ENCODE measurements around the gene SLC6A18. TPM values are rescaled to one million over a fixed set of nuclear protein-coding genes. Genes with fewer than 3 reads are reported as not detected.
A peak's percentile ranks its signal among the peaks of the same experiment; 100 is the strongest.

Gene SLC6A18
- total and polyA plus RNA-seq, 4 donors: not detected

DNA sequence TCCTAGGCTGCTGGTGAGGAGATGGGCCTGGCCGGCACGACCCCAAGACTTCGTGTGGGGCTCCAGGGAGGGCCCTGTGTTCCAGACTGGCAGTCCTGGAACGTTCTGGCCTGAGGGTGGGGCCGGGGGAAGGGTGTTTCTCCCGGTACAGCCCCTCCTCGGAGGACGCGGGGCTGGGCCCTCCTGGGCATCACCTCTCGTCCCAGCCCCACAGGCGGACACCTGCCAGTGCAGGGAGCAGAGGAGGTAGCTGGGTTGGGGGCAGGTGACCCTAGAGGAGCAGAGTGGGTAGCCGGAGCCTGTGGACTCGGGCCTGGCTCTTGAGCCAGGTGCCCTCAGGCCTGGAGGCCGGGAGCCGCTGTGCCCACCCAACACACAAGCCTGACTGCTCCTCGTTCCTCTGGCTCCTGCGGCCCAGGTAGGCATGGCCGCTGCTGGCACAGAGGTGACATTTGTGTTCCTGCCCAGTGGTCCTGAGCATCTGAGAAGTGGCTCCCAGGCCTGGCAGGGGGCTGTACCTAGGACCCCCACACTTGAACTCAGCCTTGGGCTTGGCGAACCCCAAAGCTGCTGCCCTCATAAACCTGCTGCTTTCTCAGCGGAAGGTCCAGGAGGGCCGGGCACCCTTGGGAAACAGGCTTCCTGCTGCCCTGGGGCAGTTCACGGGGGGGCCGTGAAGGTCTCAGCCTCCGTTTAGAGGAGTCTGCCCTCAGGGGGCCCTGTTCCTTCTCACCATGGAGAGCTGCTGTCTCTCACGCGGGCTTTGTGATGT, 23.0 kb upstream of the SLC6A18 start:
- Histone ChIP-seq H3K36me3 (ENCODE audit: control insufficient read depth, insufficient read depth, low read length) (no peaks in the 10 kb centered on the region), H3K4me1 (ENCODE audit: control insufficient read depth, insufficient read depth, low read length) (peaks cover 7% of the 10 kb centered on the region), H3K27me3 (ENCODE audit: control insufficient read depth, insufficient read depth, low read length) (peaks cover 5% of the 10 kb centered on the region), H3K4me3 (ENCODE audit: low read depth, low read length) (no peak overlapping the region), H3K9me3 (ENCODE audit: control insufficient read depth, insufficient read depth, low read length) (no peaks in the 10 kb centered on the region), H3K27ac (ENCODE audit: low read depth, low read length) (no peak overlapping the region)
- WGBS (ENCODE audit: insufficient coverage): 79% methylated on average over 26 of the region's 26 CpGs
- DNase-seq (ENCODE audit: low read depth in 4 of 6, low spot score in 6 of 6): no peak

DNA sequence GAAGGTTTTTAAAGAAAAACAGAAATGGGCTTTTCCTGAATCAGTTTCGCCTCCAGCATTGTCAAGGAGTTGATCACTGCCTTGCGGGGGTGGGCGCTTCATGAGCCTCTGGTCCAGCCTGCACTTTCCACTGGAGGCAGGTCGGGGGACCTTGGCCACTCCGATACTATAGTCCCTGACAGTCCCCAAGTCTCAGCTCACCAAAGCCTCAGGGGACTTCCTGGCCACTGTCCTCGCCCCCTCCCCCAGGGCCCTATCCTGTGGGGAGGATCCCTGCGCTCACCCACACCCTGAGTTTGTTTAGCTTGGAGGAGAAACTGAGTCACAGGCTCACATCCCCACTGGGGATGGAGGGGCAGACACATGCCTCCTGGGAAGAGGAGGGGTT, 22.4 kb upstream of the SLC6A18 start:
- Histone ChIP-seq H3K4me3 (ENCODE audit: low read depth, low read length) (no peak overlapping the region), H3K36me3 (ENCODE audit: control insufficient read depth, insufficient read depth, low read length) (no peaks in the 10 kb centered on the region), H3K9me3 (ENCODE audit: control insufficient read depth, insufficient read depth, low read length) (no peaks in the 10 kb centered on the region), H3K27ac (ENCODE audit: low read depth, low read length) (no peak overlapping the region), H3K4me1 (ENCODE audit: control insufficient read depth, insufficient read depth, low read length) (peaks cover 7% of the 10 kb centered on the region), H3K27me3 (ENCODE audit: control insufficient read depth, insufficient read depth, low read length) (peaks cover 5% of the 10 kb centered on the region)
- WGBS (ENCODE audit: insufficient coverage): 83% methylated on average over 5 of the region's 7 CpGs
- no peak for DNase-seq (ENCODE audit: low read depth in 4 of 6, low spot score in 6 of 6)

DNA sequence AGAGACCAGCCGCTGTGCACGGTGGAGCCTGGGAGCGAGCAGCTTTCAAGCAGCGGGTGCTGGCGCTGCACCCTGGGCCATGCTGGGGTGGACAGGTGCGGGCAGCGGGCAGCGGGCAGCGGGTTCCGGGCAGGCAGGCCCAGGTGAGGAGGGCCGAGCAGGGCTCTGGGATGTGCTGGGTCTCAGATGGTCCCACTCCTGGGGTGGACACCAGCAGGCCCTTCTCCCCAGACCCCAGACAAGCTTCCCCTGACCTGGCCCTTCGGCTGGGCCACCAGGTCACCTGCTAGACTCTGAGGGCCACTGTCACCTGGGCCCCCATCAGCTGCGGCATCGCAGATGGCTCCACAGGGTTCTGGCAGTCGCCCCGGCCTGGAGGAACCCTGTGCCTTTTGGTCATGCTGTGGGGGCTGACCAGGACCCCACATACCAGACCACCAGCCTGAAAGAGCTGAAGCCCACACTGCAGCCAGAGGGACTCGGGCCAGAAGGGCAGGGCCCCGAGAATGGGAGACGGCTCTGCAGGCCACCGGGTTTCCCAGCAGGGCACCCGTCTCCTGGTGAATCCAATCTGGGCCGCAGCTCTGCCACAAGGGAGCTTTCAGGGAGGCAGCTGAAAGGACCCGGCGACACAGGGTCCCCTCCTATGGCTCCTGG, 21.7 kb upstream of the SLC6A18 start:
- Histone ChIP-seq H3K9me3 (ENCODE audit: control insufficient read depth, insufficient read depth, low read length) (no peaks in the 10 kb centered on the region), H3K4me3 (ENCODE audit: low read depth, low read length) (no peak overlapping the region), H3K27me3 (ENCODE audit: control insufficient read depth, insufficient read depth, low read length) (peaks cover 2% of the 10 kb centered on the region), H3K36me3 (ENCODE audit: control insufficient read depth, insufficient read depth, low read length) (no peaks in the 10 kb centered on the region), H3K27ac (ENCODE audit: low read depth, low read length) (no peak overlapping the region), H3K4me1 (ENCODE audit: control insufficient read depth, insufficient read depth, low read length) (peaks cover 7% of the 10 kb centered on the region)
- no peak for DNase-seq (ENCODE audit: low read depth in 4 of 6, low spot score in 6 of 6)
- 90% methylated on average over 24 of the region's 24 CpGs for WGBS (ENCODE audit: insufficient coverage)

DNA sequence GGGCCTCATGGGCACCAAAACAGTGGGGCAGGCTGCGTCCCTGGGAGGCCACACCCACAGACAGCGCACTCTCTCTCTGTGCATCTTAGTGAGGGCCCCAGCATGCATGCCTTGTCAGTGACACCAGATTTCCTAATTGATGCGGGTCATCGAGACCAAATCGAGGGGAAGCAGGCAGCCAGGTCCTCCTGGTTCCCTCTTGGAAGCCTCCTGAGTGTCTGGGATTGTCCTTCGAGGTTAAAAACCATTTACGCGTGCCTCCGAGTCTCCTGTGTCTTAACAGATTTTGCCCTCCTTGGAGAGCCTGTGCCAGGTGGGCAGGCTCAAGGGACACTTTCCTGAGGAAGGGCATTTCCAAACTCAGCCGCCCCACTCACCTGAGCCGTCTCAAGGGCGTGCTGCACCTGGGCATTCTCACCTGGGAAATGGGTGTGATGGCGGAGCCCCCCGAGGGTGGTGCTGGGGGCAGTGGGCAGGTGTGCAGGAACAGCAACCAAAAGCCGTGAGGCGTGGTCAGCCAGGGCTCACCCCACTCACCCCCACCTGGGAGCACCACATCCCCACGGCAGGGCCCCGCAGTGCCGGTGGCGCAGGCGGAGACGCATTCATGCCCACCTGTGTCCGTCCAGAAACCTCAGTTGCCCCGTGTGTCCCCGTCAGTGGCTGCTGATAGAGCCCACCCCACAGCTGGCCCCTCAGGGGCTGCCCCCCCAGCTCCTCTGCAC, 21.1 kb upstream of the SLC6A18 start:
- Histone ChIP-seq H3K4me1 (ENCODE audit: control insufficient read depth, insufficient read depth, low read length) (peaks cover 7% of the 10 kb centered on the region), H3K27me3 (ENCODE audit: control insufficient read depth, insufficient read depth, low read length) (no peaks in the 10 kb centered on the region), H3K9me3 (ENCODE audit: control insufficient read depth, insufficient read depth, low read length) (no peaks in the 10 kb centered on the region), H3K27ac (ENCODE audit: low read depth, low read length) (no peak overlapping the region), H3K36me3 (ENCODE audit: control insufficient read depth, insufficient read depth, low read length) (no peaks in the 10 kb centered on the region), H3K4me3 (ENCODE audit: low read depth, low read length) (no peak overlapping the region)
- no peak for DNase-seq (ENCODE audit: low read depth in 4 of 6, low spot score in 6 of 6)
- WGBS (ENCODE audit: insufficient coverage): 81% methylated on average over 20 of the region's 25 CpGs

DNA sequence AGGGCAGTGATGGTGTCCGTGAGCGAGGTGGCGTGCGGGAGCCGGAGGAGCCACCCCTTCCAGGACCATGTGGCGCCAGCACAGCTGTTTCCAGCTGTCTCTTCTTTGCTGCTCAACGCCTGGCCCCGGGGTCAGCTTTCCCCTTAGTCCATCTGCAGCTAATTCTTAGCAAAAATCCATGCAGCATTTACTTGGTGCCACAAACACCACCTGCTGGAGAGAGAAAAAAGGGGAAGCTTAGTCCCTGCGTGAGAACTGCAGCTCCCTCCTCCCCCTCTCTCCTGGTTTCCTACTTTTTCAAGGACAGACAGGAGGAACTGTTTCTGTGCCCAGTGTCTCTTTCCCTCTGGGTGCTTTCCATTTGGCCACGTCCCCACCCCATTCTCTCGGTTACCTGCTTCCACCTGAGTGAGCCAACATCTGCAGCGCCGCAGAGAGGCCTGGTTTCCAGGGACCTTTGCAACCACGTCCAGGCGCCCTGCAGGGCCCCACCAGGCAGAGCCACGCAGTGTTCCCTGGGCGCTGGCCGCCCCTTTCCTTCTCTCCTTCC, 20.4 kb upstream of the SLC6A18 start:
- DNase-seq (ENCODE audit: low read depth in 4 of 6, low spot score in 6 of 6): peak in 4 of 6 donors; percentile 9 to 85 (median 36)
- H3K27ac ChIP-seq (ENCODE audit: low read depth, low read length): no peak overlapping the region
- 30% methylated on average over 15 of the region's 18 CpGs for WGBS (ENCODE audit: insufficient coverage)
- no peaks in the 10 kb centered on the region for H3K27me3 ChIP-seq (ENCODE audit: control insufficient read depth, insufficient read depth, low read length)
- no peak overlapping the region for H3K4me3 ChIP-seq (ENCODE audit: low read depth, low read length)
- H3K36me3 ChIP-seq (ENCODE audit: control insufficient read depth, insufficient read depth, low read length): no peaks in the 10 kb centered on the region
- H3K4me1 ChIP-seq (ENCODE audit: control insufficient read depth, insufficient read depth, low read length): peaks cover 7% of the 10 kb centered on the region
- H3K9me3 ChIP-seq (ENCODE audit: control insufficient read depth, insufficient read depth, low read length): no peaks in the 10 kb centered on the region

DNA sequence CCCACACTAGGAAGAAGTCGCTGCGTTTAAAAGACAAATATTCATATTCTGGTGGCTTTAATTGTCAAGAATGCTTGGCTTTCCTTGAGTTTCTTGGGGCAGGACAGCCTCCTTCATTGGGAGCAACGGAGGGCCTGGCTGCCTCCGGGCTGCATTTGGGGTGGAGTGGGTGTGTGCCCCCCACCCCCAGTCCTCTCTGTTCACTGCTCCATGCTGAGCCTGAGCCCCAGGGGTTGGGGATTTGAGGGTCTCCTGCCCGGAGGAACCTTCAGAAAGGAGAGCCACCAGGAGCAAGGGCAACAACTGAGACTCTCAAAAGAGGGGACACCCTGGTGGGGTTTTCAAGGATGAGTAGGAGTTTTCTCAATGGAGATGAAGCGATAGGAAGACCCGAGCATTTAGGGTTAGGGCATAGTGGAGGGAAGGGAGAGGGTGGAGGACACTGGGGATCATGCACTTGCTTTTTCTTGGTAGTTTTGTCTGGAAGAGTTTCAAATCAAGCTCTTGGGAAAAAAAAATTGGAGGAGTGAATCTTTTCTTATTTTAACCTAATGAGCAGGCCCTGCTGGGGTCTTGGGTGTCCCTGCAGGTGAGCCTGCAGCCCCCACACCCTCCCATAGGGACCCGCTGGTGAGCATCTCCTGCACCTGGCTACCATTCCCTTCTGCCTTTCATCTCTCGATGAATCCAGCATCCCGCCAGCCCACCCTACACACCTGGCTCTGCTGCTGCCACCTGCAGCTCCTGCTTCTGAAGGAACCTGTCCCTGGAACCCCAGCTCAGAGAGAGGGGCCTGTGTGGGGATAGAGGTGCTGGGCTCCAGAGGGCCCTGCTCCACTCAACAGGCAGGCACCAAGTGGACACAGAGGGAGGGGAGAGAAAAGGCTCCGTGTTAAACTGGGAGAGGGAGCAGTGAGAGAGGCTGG, 19.7 kb upstream of the SLC6A18 start:
- Histone ChIP-seq H3K27me3 (ENCODE audit: control insufficient read depth, insufficient read depth, low read length) (no peaks in the 10 kb centered on the region), H3K36me3 (ENCODE audit: control insufficient read depth, insufficient read depth, low read length) (no peaks in the 10 kb centered on the region), H3K9me3 (ENCODE audit: control insufficient read depth, insufficient read depth, low read length) (no peaks in the 10 kb centered on the region), H3K4me1 (ENCODE audit: control insufficient read depth, insufficient read depth, low read length) (peaks cover 7% of the 10 kb centered on the region), H3K4me3 (ENCODE audit: low read depth, low read length) (no peak overlapping the region), H3K27ac (ENCODE audit: low read depth, low read length) (no peak overlapping the region)
- 86% methylated on average over 4 of the region's 11 CpGs for WGBS (ENCODE audit: insufficient coverage)
- no peak for DNase-seq (ENCODE audit: low read depth in 4 of 6, low spot score in 6 of 6)

DNA sequence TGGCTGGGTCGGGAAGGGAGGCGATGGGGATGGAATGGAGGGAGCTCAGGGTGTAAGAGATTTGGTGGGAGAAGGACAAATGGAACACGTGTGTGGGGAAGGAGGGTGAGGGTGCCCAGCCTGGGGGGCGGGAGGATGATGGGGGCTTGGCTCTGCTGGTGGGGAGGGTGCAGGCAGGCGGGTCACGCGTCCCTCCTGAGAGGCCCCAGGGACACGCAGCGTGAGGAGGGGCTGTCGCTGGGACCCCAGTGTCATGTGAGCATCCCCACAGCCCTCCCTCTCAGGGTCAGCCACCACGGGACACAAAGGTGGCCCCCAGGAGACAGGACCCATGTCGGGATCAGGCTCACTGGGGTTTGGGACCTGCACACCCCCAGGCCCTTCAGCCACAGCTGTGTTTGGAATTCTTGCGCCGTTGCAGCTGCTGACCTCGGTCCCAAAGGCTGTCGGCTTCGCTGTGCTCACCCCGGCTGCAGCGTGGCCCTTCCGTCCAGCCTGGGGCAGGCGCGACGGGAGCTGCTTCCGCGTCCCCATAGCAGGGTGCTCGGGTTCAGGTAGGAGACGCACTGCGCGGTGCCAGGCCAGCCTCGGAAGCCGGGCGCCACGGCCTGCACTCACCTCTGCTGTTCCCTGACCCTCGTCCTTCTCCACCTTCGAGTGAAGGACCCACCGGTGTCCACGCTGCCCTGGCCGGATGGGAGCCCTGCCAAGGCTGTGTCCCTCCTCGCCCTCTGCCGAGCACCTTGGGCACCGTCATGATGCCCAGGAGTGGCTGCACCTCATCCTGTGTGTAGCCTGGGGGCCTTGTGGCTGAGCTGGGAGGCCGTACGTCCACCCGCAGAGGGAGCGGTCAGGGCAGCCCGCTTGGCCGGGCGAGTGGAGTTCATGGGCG, 18.4 kb upstream of the SLC6A18 start:
- Histone ChIP-seq H3K36me3 (ENCODE audit: control insufficient read depth, insufficient read depth, low read length) (no peaks in the 10 kb centered on the region), H3K27me3 (ENCODE audit: control insufficient read depth, insufficient read depth, low read length) (no peaks in the 10 kb centered on the region)
- WGBS (ENCODE audit: insufficient coverage): 82% methylated on average over 49 of the region's 49 CpGs

DNA sequence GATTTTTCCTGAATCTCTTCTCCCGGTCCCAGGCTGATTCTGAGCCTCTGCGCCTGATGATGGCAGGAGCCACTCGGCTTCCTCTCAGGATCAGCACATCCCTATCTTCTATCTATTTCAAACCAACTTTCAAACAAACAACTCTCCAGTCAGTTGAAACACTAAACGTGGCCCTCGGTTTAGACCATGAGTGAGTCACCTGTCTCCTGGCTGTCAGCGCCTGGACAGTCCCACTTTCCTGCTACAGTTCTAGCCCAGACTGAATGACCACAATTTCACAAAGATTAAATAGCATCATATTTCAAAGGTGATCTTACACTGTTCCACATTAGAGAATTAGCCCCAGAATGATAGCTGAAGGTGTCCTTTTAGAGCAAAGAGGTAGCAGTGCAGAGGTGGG, 17.6 kb upstream of the SLC6A18 start:
- Histone ChIP-seq H3K4me1 (ENCODE audit: control insufficient read depth, insufficient read depth, low read length) (peaks cover 7% of the 10 kb centered on the region), H3K4me3 (ENCODE audit: low read depth, low read length) (no peak overlapping the region), H3K36me3 (ENCODE audit: control insufficient read depth, insufficient read depth, low read length) (no peaks in the 10 kb centered on the region), H3K9me3 (ENCODE audit: control insufficient read depth, insufficient read depth, low read length) (no peaks in the 10 kb centered on the region), H3K27ac (ENCODE audit: low read depth, low read length) (no peak overlapping the region), H3K27me3 (ENCODE audit: control insufficient read depth, insufficient read depth, low read length) (no peaks in the 10 kb centered on the region)
- no peak for DNase-seq (ENCODE audit: low read depth in 4 of 6, low spot score in 6 of 6)
- 89% methylated on average over 6 of the region's 6 CpGs for WGBS (ENCODE audit: insufficient coverage)

More for the DNA sequence above, 18.4 kb upstream of the SLC6A18 start:
- H3K27ac ChIP-seq (ENCODE audit: low read depth, low read length): no peak overlapping the region
- peaks cover 7% of the 10 kb centered on the region for H3K4me1 ChIP-seq (ENCODE audit: control insufficient read depth, insufficient read depth, low read length)
- H3K4me3 ChIP-seq (ENCODE audit: low read depth, low read length): no peak overlapping the region
- H3K9me3 ChIP-seq (ENCODE audit: control insufficient read depth, insufficient read depth, low read length): no peaks in the 10 kb centered on the region
- DNase-seq (ENCODE audit: low read depth in 4 of 6, low spot score in 6 of 6): no peak

Measured in spinal cord (tissue), 10 donors.